CD4-positive, alpha-beta T cell (primary cell): ENCODE measurements around the gene GNAT1. TPM values are rescaled to one million over a fixed set of nuclear protein-coding genes. Genes with fewer than 3 reads are reported as not detected.

Experiments
- ATAC-seq: fragments of 200-7000 bp; cut with Tn5 transposase; one replicate; pipeline ENCODE4 v1.10.0; 2022; ENCODE audit warnings: mild to moderate bottlenecking; ENCODE audit not compliant: poor library complexity
- CTCF ChIA-PET: fragments of 350-600 bp; sonication (Branson Sonifier 250); formaldehyde crosslinking; loops from one replicate; lab custom pipeline; 2021; ENCODE audit warnings: antibody characterized with exemption, inconsistent platforms; lab: Charles Lee
- POLR2A ChIA-PET: fragments of 350-600 bp; sonication (Branson Sonifier 250); formaldehyde crosslinking; loops from one replicate; lab custom pipeline; 2021; ENCODE audit warnings: antibody characterized with exemption, inconsistent platforms; lab: Charles Lee
- DNase-seq, 14 experiments: peaks; one replicate each; pipeline ENCODE4 v3.0.0-alpha.2; 2013 to 2020; ENCODE audit warnings: mixed read lengths in 2 of 14
- H3K27ac ChIP-seq, 2 donors: one replicate each; pipeline versions ENCODE4 v1.5.1 to v1.7.0; 2013; ENCODE audit warnings: low read length in 2 of 2, low read depth in 1 of 2, mild to moderate bottlenecking in 1 of 2
- H3K27me3 ChIP-seq, 2 experiments: 1 replicate in 1 of 2; 2 replicates in 1 of 2; pipeline versions ENCODE4 v1.6.1 to v1.7.0; 2013; ENCODE audit warnings: low read length in 2 of 2, control low read depth in 1 of 2, mild to moderate bottlenecking in 1 of 2, moderate library complexity in 1 of 2; ENCODE audit not compliant: insufficient read depth in 2 of 2, control insufficient read depth in 1 of 2
- H3K36me3 ChIP-seq: one replicate; pipeline ENCODE4 v1.6.1; 2013; ENCODE audit warnings: low read length, control low read depth; ENCODE audit not compliant: insufficient read depth
- H3K4me1 ChIP-seq: one replicate; pipeline ENCODE4 v1.6.1; 2013; ENCODE audit warnings: low read length, control low read depth; ENCODE audit not compliant: insufficient read depth
- H3K4me3 ChIP-seq: one replicate; pipeline ENCODE4 v1.5.1; 2013; ENCODE audit warnings: mild to moderate bottlenecking, low read length, moderate library complexity
- H3K9me3 ChIP-seq, 2 experiments: 1 replicate in 1 of 2; 2 replicates in 1 of 2; pipeline versions ENCODE4 v1.6.1 to v1.7.0; 2013; ENCODE audit warnings: low read length in 2 of 2, mild to moderate bottlenecking in 2 of 2, control low read depth in 1 of 2, moderate library complexity in 1 of 2; ENCODE audit not compliant: control insufficient read depth in 1 of 2, insufficient read depth in 1 of 2
- H3K27ac Mint-ChIP-seq: one replicate; pipeline ENCODE4 v1.8.0; 2020; ENCODE audit warnings: mixed read lengths
- H3K27me3 Mint-ChIP-seq: one replicate; pipeline ENCODE4 v1.8.0; 2021; ENCODE audit warnings: mixed read lengths
- H3K36me3 Mint-ChIP-seq: one replicate; pipeline ENCODE4 v1.8.0; 2021; ENCODE audit warnings: low read depth, mixed read lengths
- H3K4me1 Mint-ChIP-seq: one replicate; pipeline ENCODE4 v1.8.0; 2021; ENCODE audit warnings: low read depth, mixed read lengths
- H3K4me3 Mint-ChIP-seq: one replicate; pipeline ENCODE4 v1.8.0; 2020; ENCODE audit warnings: mild to moderate bottlenecking, mixed read lengths
- H3K9me3 Mint-ChIP-seq: one replicate; pipeline ENCODE4 v1.8.0; 2020; ENCODE audit warnings: mixed read lengths
- CTCF ChIP-seq: fragments of 200-600 bp; IDR thresholded peaks from one replicate; pipeline ENCODE4 v1.8.0; 2022; ENCODE audit warnings: antibody characterized with exemption, mild to moderate bottlenecking
- intact Hi-C, 2 experiments: fragments of 100-400 bp; cut with DNase I in 1 of 2; cut with micrococcal nuclease in 1 of 2; formaldehyde crosslinking; loops; one replicate each; pipeline versions ENCODE4 v1.15.1 to v1.9.0; 2023 to 2025; cut with DNase I, micrococcal nuclease
- total RNA-seq, 174 experiments: library from RNA in 2 of 174; stranded (reverse) in 2 of 174; gene quantifications; one replicate each; pipeline ENCODE4 v1.2.3 and lab custom pipeline; 2021 to 2026

The GNAT1 gene
- total RNA-seq, 2 experiments from 2014 or later = 0.11 to 0.28 TPM

- Mint-ChIP-seq H3K9me3 (no peaks in the 10 kb centered on the region), H3K27me3 (no peaks in the 10 kb centered on the region), H3K4me1 (no peaks in the 10 kb centered on the region), H3K4me3 (no peak overlapping the region), H3K27ac (no peak overlapping the region), H3K36me3 (no peaks in the 10 kb centered on the region)
- Histone ChIP-seq H3K9me3 (no peaks in the 10 kb centered on the region), H3K4me3 (no peak overlapping the region), H3K27ac (no peak overlapping the region), H3K4me1 (peaks cover 4% of the 10 kb centered on the region), H3K27me3 (no peaks in the 10 kb centered on the region), H3K36me3 (no peaks in the 10 kb centered on the region)
- intact Hi-C loops = loop anchor here in 1 of 2 experiments (10.0 kb wide), 1 partner anchor 226 kb away; no protein-coding TSS in a partner anchor
- DNase-seq (no peak), ATAC-seq (no peak)
- TF ChIP-seq CTCF = no peak
- POLR2A ChIA-PET = no interaction called here
- CTCF ChIA-PET = no interaction called here
These were observed 22.6 kb upstream of the GNAT1 start for GRCh38 chr3:50168791-50169190.

- no peaks in the 10 kb centered on the region for H3K27me3 Mint-ChIP-seq
- no peaks in the 10 kb centered on the region for H3K4me1 Mint-ChIP-seq
- H3K36me3 Mint-ChIP-seq = no peaks in the 10 kb centered on the region
- Histone ChIP-seq H3K4me1 (peaks cover 4% of the 10 kb centered on the region), H3K27ac (no peak overlapping the region), H3K36me3 (no peaks in the 10 kb centered on the region), H3K27me3 (no peaks in the 10 kb centered on the region), H3K9me3 (no peaks in the 10 kb centered on the region), H3K4me3 (no peak overlapping the region)
- intact Hi-C loops = loop anchor here in 1 of 2 experiments (10.0 kb wide), 1 partner anchor 225 kb away; no protein-coding TSS in a partner anchor
- H3K9me3 Mint-ChIP-seq = no peaks in the 10 kb centered on the region
- H3K27ac Mint-ChIP-seq = no peak overlapping the region
- ATAC-seq (no peak), DNase-seq (no peak)
- H3K4me3 Mint-ChIP-seq = no peak overlapping the region
- no peak for TF ChIP-seq CTCF
- POLR2A ChIA-PET = no interaction called here
- CTCF ChIA-PET = no interaction called here
These were observed 22.1 kb upstream of the GNAT1 start for GRCh38 chr3:50169232-50169832.

- Histone ChIP-seq H3K4me1 (peaks cover 4% of the 10 kb centered on the region), H3K36me3 (no peaks in the 10 kb centered on the region), H3K4me3 (no peak overlapping the region), H3K9me3 (no peaks in the 10 kb centered on the region), H3K27ac (no peak overlapping the region), H3K27me3 (no peaks in the 10 kb centered on the region)
- CTCF ChIA-PET = no interaction called here
- ATAC-seq (no peak), DNase-seq (no peak)
- TF ChIP-seq CTCF = no peak
- Mint-ChIP-seq H3K36me3 (no peaks in the 10 kb centered on the region), H3K4me3 (no peak overlapping the region), H3K4me1 (no peaks in the 10 kb centered on the region), H3K27me3 (no peaks in the 10 kb centered on the region), H3K27ac (no peak overlapping the region), H3K9me3 (no peaks in the 10 kb centered on the region)
- intact Hi-C loops = loop anchor here in 1 of 2 experiments (10.0 kb wide), 1 partner anchor 225 kb away; no protein-coding TSS in a partner anchor
- POLR2A ChIA-PET = no interaction called here
These were observed 21.6 kb upstream of the GNAT1 start for GRCh38 chr3:50169858-50170257.
